Spleen (tissue), 11 donors: Measurements from ENCODE around the gene TMEM50B. TPM values are rescaled to one million over a fixed set of nuclear protein-coding genes. Genes with fewer than 3 reads are reported as not detected.
"Not testable (repeated sequence)": the region's sequence is repeated elsewhere in the genome, so short reads cannot be mapped to it uniquely, and the experiment has no call there.

Source experiments
- DNase-seq: peaks from one replicate; pipeline ENCODE4 v3.0.0-alpha.2; 2020
- H3K27ac ChIP-seq, 8 donors: fragments of 200-600 bp; sonication (generic) in 7 of 8; 1 replicate in 4 of 8; 2 replicates in 4 of 8; pipeline versions ENCODE4 v1.5.0 to v1.8.0; 2016 to 2021; ENCODE audit warnings: inconsistent platforms in 4 of 8, mild to moderate bottlenecking in 4 of 8, moderate library complexity in 1 of 8
- H3K27me3 ChIP-seq, 7 donors: fragments of 200-600 bp; sonication (generic) in 6 of 7; replicated peaks in 1 of 7; 1 replicate in 4 of 7; 2 replicates in 3 of 7; pipeline versions ENCODE4 v1.5.0 to v1.8.0; 2016 to 2021; ENCODE audit warnings: inconsistent platforms in 3 of 7, mild to moderate bottlenecking in 1 of 7
- H3K36me3 ChIP-seq, 6 donors: fragments of 200-600 bp; sonication (generic) in 5 of 6; 1 replicate in 4 of 6; 2 replicates in 2 of 6; pipeline versions ENCODE4 v1.5.0 to v1.8.0; 2016 to 2021; ENCODE audit warnings: inconsistent platforms in 2 of 6
- H3K4me1 ChIP-seq, 6 donors: fragments of 200-600 bp; sonication (generic) in 5 of 6; 1 replicate in 3 of 6; 2 replicates in 3 of 6; pipeline versions ENCODE4 v1.5.0 to v1.8.0; 2016 to 2021; ENCODE audit warnings: inconsistent platforms in 3 of 6
- H3K4me3 ChIP-seq, 8 donors: fragments of 200-600 bp; sonication (generic) in 7 of 8; 1 replicate in 4 of 8; 2 replicates in 4 of 8; pipeline versions ENCODE4 v1.5.0 to v1.8.0; 2016 to 2021; ENCODE audit warnings: inconsistent platforms in 4 of 8, mild to moderate bottlenecking in 4 of 8, moderate library complexity in 2 of 8
- H3K9me3 ChIP-seq, 8 donors: fragments of 200-600 bp; sonication (generic) in 7 of 8; 1 replicate in 4 of 8; 2 replicates in 4 of 8; pipeline versions ENCODE4 v1.5.0 to v1.8.0; 2016 to 2021; ENCODE audit warnings: inconsistent platforms in 4 of 8
- POLR2A ChIP-seq, 3 donors: fragments of 450-650 bp; IDR thresholded peaks; one replicate each; pipeline ENCODE4 v1.5.1; 2017; ENCODE audit warnings: antibody characterized with exemption in 3 of 3, mild to moderate bottlenecking in 1 of 3
- POLR2AphosphoS5 ChIP-seq, 3 donors: sonication (generic); formaldehyde crosslinking; IDR thresholded peaks; one replicate each; pipeline ENCODE4 v1.5.1; 2017; ENCODE audit warnings: antibody characterized with exemption in 3 of 3
- WGBS, 5 donors: extraction: QIAGEN DNeasy Blood & Tissue Kit in 3 of 5; methylation state at CpG; one replicate each; pipeline versions ENCODE4 v1.1.5 to v1.1.7; 2013 to 2018; 5-methylcytosine and 5-hydroxymethylcytosine counted together
- intact Hi-C: fragments of 100-400 bp; cut with DNase I; formaldehyde crosslinking; loops from one replicate; pipeline ENCODE4 v1.15.0; 2023; ENCODE audit warnings: low total_unique reads
- polyA plus RNA-seq, 3 donors: library from polyadenylated mRNA; stranded (reverse); fragments of 200-250 nt; gene quantifications; one replicate each; pipeline ENCODE4 v1.2.1, GENCODE V29; 2013
- total RNA-seq, 7 donors: library from RNA; depleted of rRNA in 3 of 7; stranded (reverse); fragments of >200 nt in 3 of 7; fragmentation: NEBNext Ultra II Directional in 4 of 7; extraction: Animal tissue kit (Norgen Biotek cat#: 25700) in 4 of 7; gene quantifications; one replicate each; pipeline versions ENCODE4 v1.1.0 to v1.2.1, GENCODE V29; 2016 to 2021
- TF ChIP-seq, protein P1 (sequence below), 11 experiments: fragments of 200-600 bp in 7 of 11; fragments of 450-650 bp in 4 of 11; sonication (generic) in 4 of 11; IDR thresholded peaks in 8 of 11; conservative IDR thresholded peaks in 3 of 11; 1 replicate in 7 of 11; 2 replicates in 4 of 11; pipeline versions ENCODE4 v1.4.0 to v1.8.0; 2016 to 2021; ENCODE audit warnings: antibody characterized with exemption in 11 of 11, inconsistent platforms in 4 of 11, mild to moderate bottlenecking in 1 of 11
- donor health status: healthy with polysubstance abuse.
- donor health status: DM: no; HTN: no; CAD: no; lungs with moderate emphysema.
- donor health status: DM: no; HTN: no; CAD: no.
- donor health status: Bipolar disorder and iron deficiency.
- donor health status: healthy.
- donor health status: DM: no; HTN: no; CAD: no.
- donor health status: DM: yes; HTN: yes; CAD: no.

Gene TMEM50B
- total and polyA plus RNA-seq, 10 donors = 30.7 to 78.5 (median 43.3) TPM

GRCh38 chr21:33470701-33471100, 9.1 kb downstream of the TMEM50B start:
- Histone ChIP-seq H3K4me3 (no peak overlapping the region), H3K4me1 (peaks cover 0 to 6% (median 0%) of the 10 kb centered on the region in 6 donors), H3K27me3 (no peaks in the 10 kb centered on the region), H3K9me3 (no peaks in the 10 kb centered on the region), H3K27ac (no peak overlapping the region), H3K36me3 (peaks cover 0 to 26% (median 4%) of the 10 kb centered on the region in 6 donors)
- TF ChIP-seq POLR2AphosphoS5 (IDR thresholded peaks at IDR 0.05) = no peak
- TF ChIP-seq, protein P1, sequence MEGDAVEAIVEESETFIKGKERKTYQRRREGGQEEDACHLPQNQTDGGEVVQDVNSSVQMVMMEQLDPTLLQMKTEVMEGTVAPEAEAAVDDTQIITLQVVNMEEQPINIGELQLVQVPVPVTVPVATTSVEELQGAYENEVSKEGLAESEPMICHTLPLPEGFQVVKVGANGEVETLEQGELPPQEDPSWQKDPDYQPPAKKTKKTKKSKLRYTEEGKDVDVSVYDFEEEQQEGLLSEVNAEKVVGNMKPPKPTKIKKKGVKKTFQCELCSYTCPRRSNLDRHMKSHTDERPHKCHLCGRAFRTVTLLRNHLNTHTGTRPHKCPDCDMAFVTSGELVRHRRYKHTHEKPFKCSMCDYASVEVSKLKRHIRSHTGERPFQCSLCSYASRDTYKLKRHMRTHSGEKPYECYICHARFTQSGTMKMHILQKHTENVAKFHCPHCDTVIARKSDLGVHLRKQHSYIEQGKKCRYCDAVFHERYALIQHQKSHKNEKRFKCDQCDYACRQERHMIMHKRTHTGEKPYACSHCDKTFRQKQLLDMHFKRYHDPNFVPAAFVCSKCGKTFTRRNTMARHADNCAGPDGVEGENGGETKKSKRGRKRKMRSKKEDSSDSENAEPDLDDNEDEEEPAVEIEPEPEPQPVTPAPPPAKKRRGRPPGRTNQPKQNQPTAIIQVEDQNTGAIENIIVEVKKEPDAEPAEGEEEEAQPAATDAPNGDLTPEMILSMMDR (IDR thresholded peaks at IDR 0.05 in 8 of 11, conservative IDR thresholded peaks at IDR 0.05 in 3 of 11) = no peak
- no peak for TF ChIP-seq POLR2A (IDR thresholded peaks at IDR 0.05)
- intact Hi-C loops = no loop called here
- WGBS, 5 donors = 92 to 98% (median 96%) methylated on average over 2 of the region's 2 CpGs
- no peak for DNase-seq

DNA sequence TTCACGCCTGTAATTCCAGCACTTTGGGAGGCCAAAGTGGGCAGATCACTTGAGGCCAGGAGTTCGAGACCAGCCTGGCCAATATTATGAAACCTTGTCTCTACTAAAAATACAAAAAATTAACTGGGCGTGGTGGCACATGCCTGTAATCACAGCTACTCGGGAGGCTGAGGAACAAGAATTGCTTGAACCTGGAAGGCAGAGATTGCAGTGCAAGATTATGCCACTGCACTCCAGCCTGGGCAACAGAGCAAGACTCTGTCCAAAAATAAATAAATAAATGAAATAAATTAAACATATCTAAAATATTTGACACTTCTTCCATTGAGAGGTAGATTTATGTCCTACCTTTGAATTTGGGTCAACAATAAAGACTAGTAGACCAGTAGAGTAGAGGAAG, 10.6 kb downstream of the TMEM50B start:
- H3K9me3 ChIP-seq, DNase-seq, H3K4me1 ChIP-seq, H3K4me3 ChIP-seq, intact Hi-C loops, H3K27me3 ChIP-seq, H3K27ac ChIP-seq: not testable (repeated sequence)
- H3K36me3 ChIP-seq = peaks cover 0 to 38% (median 6%) of the 10 kb centered on the region in 6 donors
- WGBS, 5 donors = 89 to 97% (median 93%) methylated on average over 4 of the region's 4 CpGs

GRCh38 chr21:33461538-33462250, 18.1 kb downstream of the TMEM50B start:
- WGBS, 5 donors = 92 to 100% (median 97%) methylated on average over 5 of the region's 5 CpGs
- DNase-seq = no peak
- no peaks in the 10 kb centered on the region for H3K9me3 ChIP-seq
- no peak overlapping the region for H3K27ac ChIP-seq
- TF ChIP-seq POLR2A (IDR thresholded peaks at IDR 0.05) (no peak), POLR2AphosphoS5 (IDR thresholded peaks at IDR 0.05) (no peak)
- TF ChIP-seq, protein P1 (IDR thresholded peaks at IDR 0.05 in 8 of 11, conservative IDR thresholded peaks at IDR 0.05 in 3 of 11) = no peak
- no peaks in the 10 kb centered on the region for H3K4me1 ChIP-seq
- no peak overlapping the region for H3K4me3 ChIP-seq
- no peaks in the 10 kb centered on the region for H3K27me3 ChIP-seq
- peaks cover 2 to 94% (median 34%) of the 10 kb centered on the region in 6 donors for H3K36me3 ChIP-seq
- intact Hi-C loops = no loop called here

GRCh38 chr21:33458861-33459260, 20.9 kb downstream of the TMEM50B start:
- H3K4me1 ChIP-seq = no peaks in the 10 kb centered on the region
- DNase-seq = no peak
- 94 to 99% (median 97%) methylated on average over 3 of the region's 3 CpGs for WGBS, 5 donors
- H3K27ac ChIP-seq = no peak overlapping the region
- TF ChIP-seq, protein P1 (IDR thresholded peaks at IDR 0.05 in 8 of 11, conservative IDR thresholded peaks at IDR 0.05 in 3 of 11) = no peak
- TF ChIP-seq POLR2AphosphoS5 (IDR thresholded peaks at IDR 0.05) (no peak), POLR2A (IDR thresholded peaks at IDR 0.05) (no peak)
- no peaks in the 10 kb centered on the region for H3K9me3 ChIP-seq
- H3K27me3 ChIP-seq = no peaks in the 10 kb centered on the region
- peaks cover 0 to 96% (median 41%) of the 10 kb centered on the region in 6 donors for H3K36me3 ChIP-seq
- intact Hi-C loops = no loop called here
- H3K4me3 ChIP-seq = no peak overlapping the region
